Activated T-cell treated with anti-CD3 and anti-CD28 coated beads for 24 hours (primary cell): ENCODE data around the gene PRAC1.

Experiments used
- DNase-seq: peaks from one replicate; pipeline ENCODE4 v3.0.0-alpha.2; 2020; ENCODE audit warnings: low read depth

PRAC1 gene

GRCh38 chr17:48747445-48748363 is 25.4 kb upstream of the PRAC1 start:
- no peak for DNase-seq

- DNase-seq = no peak
These were observed 24.7 kb upstream of the PRAC1 start for GRCh38 chr17:48746916-48747444.

GRCh38 chr17:48745381-48746275 is 23.3 kb upstream of the PRAC1 start:
- no peak for DNase-seq

GRCh38 chr17:48740537-48740936 is 18.2 kb upstream of the PRAC1 start:
- DNase-seq = no peak

- no peak for DNase-seq
These were observed 16.6 kb upstream of the PRAC1 start for GRCh38 chr17:48738803-48739526.

GRCh38 chr17:48738424-48738802 is 16.1 kb upstream of the PRAC1 start:
- DNase-seq = no peak

- no peak for DNase-seq
These were observed 15.2 kb upstream of the PRAC1 start for GRCh38 chr17:48737330-48738043.

GRCh38 chr17:48735062-48735351 is 12.7 kb upstream of the PRAC1 start:
- DNase-seq = no peak

GRCh38 chr17:48734333-48735061 is 12.2 kb upstream of the PRAC1 start:
- no peak for DNase-seq

- DNase-seq = no peak
These were observed 11.5 kb upstream of the PRAC1 start for GRCh38 chr17:48733632-48734328.

GRCh38 chr17:48732688-48733629 is 10.6 kb upstream of the PRAC1 start:
- DNase-seq = no peak

GRCh38 chr17:48731355-48731754 is 9.0 kb upstream of the PRAC1 start:
- DNase-seq = no peak

GRCh38 chr17:48730240-48730550 is 7.9 kb upstream of the PRAC1 start:
- no peak for DNase-seq

GRCh38 chr17:48729335-48730239 is 7.3 kb upstream of the PRAC1 start:
- DNase-seq = no peak

- peak; percentile 27 for DNase-seq
These were observed 6.2 kb upstream of the PRAC1 start, which contains the start of gene HOXB13 for GRCh38 chr17:48728232-48729231. HOXB13 (minus strand) TSS chr17:48728750; CDS start chr17:48728593, 157 bp downstream.

- DNase-seq = no peak
These were observed 5.3 kb upstream of the PRAC1 start for GRCh38 chr17:48727415-48728175.
